ENCODE measurements around the gene UPF3A.

- no peak for TF ChIP-seq TAF1 (IDR thresholded peaks at IDR 0.05; ENCODE audit: borderline replicate concordance, insufficient read depth, low read length)
- no peak for TF ChIP-seq SIN3A (IDR thresholded peaks at IDR 0.05; ENCODE audit: borderline replicate concordance, insufficient read depth, low read length)
- TF ChIP-seq FOXP2 (optimal IDR thresholded peaks at IDR 0.05; ENCODE audit: borderline replicate concordance, extremely low read depth, extremely low read length, insufficient read depth), result no peak
Measured at GRCh38 chr13:114244637-114245036, 36.8 kb upstream of the UPF3A start.
